MCF 10A (cell line): ENCODE measurements around the gene BNC2. TPM values are rescaled to one million over a fixed set of nuclear protein-coding genes. Genes with fewer than 3 reads are reported as not detected.

Experiments used
- BruUV-seq: library from RNA; stranded (reverse); fragments of 400-500 nt; replicated peaks from 2 replicates; lab custom pipeline; 2021; lab: Mats Ljungman, UMichigan
- CTCF ChIA-PET: fragments of 300-600 bp; sonication (Branson Sonifier 250); formaldehyde crosslinking; extraction: SDS; loops from one replicate; lab custom pipeline; 2021; ENCODE audit warnings: antibody characterized with exemption, inconsistent platforms; lab: Yijun Ruan, JAX
- POLR2A ChIA-PET: fragments of 300-600, 350-650 bp; sonication (Branson Sonifier 250); formaldehyde crosslinking; extraction: SDS; loops from one replicate; lab custom pipeline; 2020; ENCODE audit warnings: antibody characterized with exemption, inconsistent platforms; lab: Yijun Ruan, JAX
- DNase-seq: peaks from one replicate; pipeline ENCODE4 v3.0.0-alpha.2; 2018; ENCODE audit not compliant: unreplicated experiment
- H3K27ac Mint-ChIP-seq: one replicate; pipeline ENCODE4 v1.8.0; 2022; ENCODE audit warnings: mild to moderate bottlenecking, low read depth, mixed read lengths; ENCODE audit not compliant: unreplicated experiment
- H3K27me3 Mint-ChIP-seq: one replicate; pipeline ENCODE4 v1.8.0; 2022; ENCODE audit warnings: mixed read lengths; ENCODE audit not compliant: insufficient read depth, unreplicated experiment
- H3K36me3 Mint-ChIP-seq: one replicate; pipeline ENCODE4 v1.8.0; 2022; ENCODE audit warnings: mild to moderate bottlenecking, moderate library complexity, mixed read lengths; ENCODE audit not compliant: insufficient read depth, unreplicated experiment
- H3K4me1 Mint-ChIP-seq: one replicate; pipeline ENCODE4 v1.8.0; 2022; ENCODE audit warnings: mixed read lengths; ENCODE audit not compliant: insufficient read depth, unreplicated experiment
- H3K4me3 Mint-ChIP-seq: one replicate; pipeline ENCODE4 v1.8.0; 2022; ENCODE audit warnings: mild to moderate bottlenecking, moderate library complexity, mixed read lengths; ENCODE audit not compliant: unreplicated experiment
- H3K9me3 Mint-ChIP-seq: one replicate; pipeline ENCODE4 v1.8.0; 2022; ENCODE audit warnings: mixed read lengths; ENCODE audit not compliant: unreplicated experiment
- CTCF ChIP-seq: fragments of 200-600 bp; IDR thresholded peaks from one replicate; pipeline ENCODE4 v1.8.0; 2022; ENCODE audit warnings: antibody characterized with exemption, mild to moderate bottlenecking; ENCODE audit not compliant: unreplicated experiment
- intact Hi-C: fragments of 100-400 bp; cut with micrococcal nuclease; formaldehyde crosslinking; loops from 2 replicates; pipeline ENCODE4 v1.14.1; 2022
- total RNA-seq: library from RNA; stranded (reverse); gene quantifications from 2 replicates; pipeline ENCODE4 v1.2.3, GENCODE V29; 2022

Gene BNC2
- total RNA-seq, 1 experiment from 2014 or later: not detected

GRCh38 chr9:16628413-16628812, 242.1 kb downstream of the BNC2 start:
- H3K27me3 Mint-ChIP-seq: no peaks in the 10 kb centered on the region
- H3K36me3 Mint-ChIP-seq: no peaks in the 10 kb centered on the region
- H3K4me1 Mint-ChIP-seq: no peaks in the 10 kb centered on the region
- BruUV-seq: no TSS peak
- no peaks in the 10 kb centered on the region for H3K9me3 Mint-ChIP-seq
- ChIA-PET CTCF (interaction anchor here (0.5 kb wide), 1 partner anchor 584 kb away, joined by 3 read pairs; no protein-coding TSS in a partner anchor), POLR2A (no interaction called here)
- DNase-seq: no peak
- intact Hi-C loops: no loop called here
- H3K4me3 Mint-ChIP-seq: no peak overlapping the region
- H3K27ac Mint-ChIP-seq: no peak overlapping the region
- TF ChIP-seq CTCF: no peak

GRCh38 chr9:16627967-16628366, 242.5 kb downstream of the BNC2 start:
- BruUV-seq: no TSS peak
- Mint-ChIP-seq H3K36me3 (no peaks in the 10 kb centered on the region), H3K27ac (no peak overlapping the region), H3K4me1 (no peaks in the 10 kb centered on the region), H3K9me3 (no peaks in the 10 kb centered on the region), H3K27me3 (no peaks in the 10 kb centered on the region), H3K4me3 (no peak overlapping the region)
- TF ChIP-seq CTCF: no peak
- DNase-seq: peak; percentile 22
- ChIA-PET POLR2A (no interaction called here), CTCF (interaction anchor here (0.9 to 1.1 kb wide), 2 partner anchors 8 to 13 kb away, joined by 4 read pairs; no protein-coding TSS in a partner anchor)
- intact Hi-C loops: no loop called here

GRCh38 chr9:16627521-16627920, 242.9 kb downstream of the BNC2 start:
- H3K9me3 Mint-ChIP-seq: no peaks in the 10 kb centered on the region
- POLR2A ChIA-PET: no interaction called here
- H3K27ac Mint-ChIP-seq: no peak overlapping the region
- CTCF ChIA-PET: interaction anchor here (0.9 to 1.1 kb wide), 2 partner anchors 8 to 13 kb away, joined by 4 read pairs; no protein-coding TSS in a partner anchor
- H3K27me3 Mint-ChIP-seq: no peaks in the 10 kb centered on the region
- no TSS peak for BruUV-seq
- TF ChIP-seq CTCF: no peak
- intact Hi-C loops: no loop called here
- DNase-seq: no peak
- no peak overlapping the region for H3K4me3 Mint-ChIP-seq
- H3K4me1 Mint-ChIP-seq: no peaks in the 10 kb centered on the region
- H3K36me3 Mint-ChIP-seq: no peaks in the 10 kb centered on the region

GRCh38 chr9:16626577-16627130, 243.8 kb downstream of the BNC2 start:
- Mint-ChIP-seq H3K27ac (no peak overlapping the region), H3K4me3 (no peak overlapping the region), H3K36me3 (no peaks in the 10 kb centered on the region), H3K9me3 (no peaks in the 10 kb centered on the region), H3K4me1 (no peaks in the 10 kb centered on the region), H3K27me3 (no peaks in the 10 kb centered on the region)
- ChIA-PET CTCF (interaction anchor here (1.1 kb wide), 1 partner anchor 9 kb away, joined by 4 read pairs; no protein-coding TSS in a partner anchor), POLR2A (no interaction called here)
- no peak for TF ChIP-seq CTCF
- BruUV-seq: no TSS peak
- peak; percentile 33 for DNase-seq
- intact Hi-C loops: no loop called here
